K562 (cell line): ENCODE results near the gene FGL2.
"Not testable (repeated sequence)": the region's sequence is repeated elsewhere in the genome, so short reads cannot be mapped to it uniquely, and the experiment has no call there.

ENCODE experiments used
- EGR1 ChIP-seq: fragments of 450-650 bp; conservative IDR thresholded peaks from 2 replicates; pipeline ENCODE4 v1.6.1; 2017; ENCODE audit warnings: mild to moderate bottlenecking
- EZH2 ChIP-seq: IDR thresholded peaks from 2 replicates; pipeline ENCODE4 v1.6.1; 2012; ENCODE audit warnings: low read depth, mild to moderate bottlenecking, inconsistent platforms, low read length, borderline replicate concordance
- JUNB ChIP-seq: fragments of 450-650 bp; formaldehyde crosslinking; conservative IDR thresholded peaks from 2 replicates; pipeline ENCODE4 v1.4.0; 2020; ENCODE audit warnings: mild to moderate bottlenecking
- MIER1 ChIP-seq: fragments of 450-650 bp; IDR thresholded peaks from 2 replicates; pipeline ENCODE4 v1.6.1; 2016; ENCODE audit warnings: antibody characterized with exemption, mild to moderate bottlenecking, low read depth
- POLR2A ChIP-seq: fragments of 450-650 bp; conservative IDR thresholded peaks from 2 replicates; pipeline ENCODE4 v1.6.1; 2016
- POLR2AphosphoS2 ChIP-seq: IDR thresholded peaks from 2 replicates; pipeline ENCODE4 v1.6.1; 2012; ENCODE audit warnings: low read length, improper control_type of control experiment
- SMC3 ChIP-seq: conservative IDR thresholded peaks from 2 replicates; pipeline ENCODE4 v1.6.1; 2011; ENCODE audit warnings: low read depth, low read length, improper control_type of control experiment; ENCODE audit not compliant: insufficient read depth
- SPI1 ChIP-seq: IDR thresholded peaks from 2 replicates; pipeline ENCODE4 v1.6.1; 2011; ENCODE audit warnings: low read depth, low read length, control low read depth, borderline replicate concordance
- ZNF431 ChIP-seq: sonication (generic); formaldehyde crosslinking; IDR thresholded peaks from 2 replicates; pipeline ENCODE4 v1.8.0; 2022; ENCODE audit warnings: mild to moderate bottlenecking, missing genetic modification reagents
- ZNF780A ChIP-seq: fragments of 250-450 bp; sonication (Bioruptor Pico); IDR thresholded peaks from 2 replicates; pipeline ENCODE4 v1.5.0; 2021; ENCODE audit warnings: mild to moderate bottlenecking
- TF ChIP-seq, protein P1 (sequence below), 3 experiments: IDR thresholded peaks in 2 of 3; conservative IDR thresholded peaks in 1 of 3; 2 replicates each; pipeline ENCODE4 v1.5.1; 2011 to 2012; ENCODE audit warnings: low read length in 3 of 3, mild to moderate bottlenecking in 3 of 3, control low read depth in 2 of 3, improper control_type of control experiment in 1 of 3, inconsistent platforms in 1 of 3, low read depth in 1 of 3, mixed read lengths in 1 of 3, moderate library complexity in 1 of 3; ENCODE audit not compliant: insufficient read depth in 2 of 3
- TF ChIP-seq, protein P2 (sequence below): fragments of 450-650 bp; formaldehyde crosslinking; IDR thresholded peaks from 2 replicates; pipeline ENCODE4 v1.4.0; 2022; ENCODE audit warnings: mild to moderate bottlenecking, moderate library complexity
- TF ChIP-seq, protein P3 (sequence below): sonication (generic); formaldehyde crosslinking; IDR thresholded peaks from 2 replicates; pipeline ENCODE4 v1.9.0; 2022; ENCODE audit warnings: mild to moderate bottlenecking, missing genetic modification reagents
- TF ChIP-seq, protein P4 (sequence below): fragments of 150-350 bp; conservative IDR thresholded peaks from 2 replicates; pipeline ENCODE4 v1.6.1; 2014; ENCODE audit warnings: low read length

DNA sequence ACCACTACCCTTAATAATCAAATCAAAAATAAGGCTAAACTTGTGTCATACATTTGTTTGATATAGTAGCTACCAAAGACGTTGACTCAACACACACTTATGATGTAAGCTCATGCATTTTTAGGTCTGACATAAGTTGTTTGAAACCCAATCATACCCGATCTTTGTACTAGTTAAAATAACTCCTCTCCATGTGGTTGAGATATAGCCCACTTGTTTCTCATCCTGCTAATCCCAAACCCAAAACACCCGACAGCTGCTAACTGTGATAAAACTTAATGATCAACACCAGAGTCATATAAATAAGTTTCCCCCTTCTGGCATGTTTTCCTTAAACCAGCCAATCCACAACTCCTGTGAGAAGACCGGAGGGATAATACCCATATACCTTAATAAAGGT, 28.5 kb downstream of the FGL2 start:
- not testable (repeated sequence) for TF ChIP-seq SPI1; JUNB (CRISPR knock-in tag); POLR2A; SMC3; ZNF431 (CRISPR knock-in tag); MIER1; EGR1; EZH2; POLR2AphosphoS2; ZNF780A
- TF ChIP-seq, protein P1, sequence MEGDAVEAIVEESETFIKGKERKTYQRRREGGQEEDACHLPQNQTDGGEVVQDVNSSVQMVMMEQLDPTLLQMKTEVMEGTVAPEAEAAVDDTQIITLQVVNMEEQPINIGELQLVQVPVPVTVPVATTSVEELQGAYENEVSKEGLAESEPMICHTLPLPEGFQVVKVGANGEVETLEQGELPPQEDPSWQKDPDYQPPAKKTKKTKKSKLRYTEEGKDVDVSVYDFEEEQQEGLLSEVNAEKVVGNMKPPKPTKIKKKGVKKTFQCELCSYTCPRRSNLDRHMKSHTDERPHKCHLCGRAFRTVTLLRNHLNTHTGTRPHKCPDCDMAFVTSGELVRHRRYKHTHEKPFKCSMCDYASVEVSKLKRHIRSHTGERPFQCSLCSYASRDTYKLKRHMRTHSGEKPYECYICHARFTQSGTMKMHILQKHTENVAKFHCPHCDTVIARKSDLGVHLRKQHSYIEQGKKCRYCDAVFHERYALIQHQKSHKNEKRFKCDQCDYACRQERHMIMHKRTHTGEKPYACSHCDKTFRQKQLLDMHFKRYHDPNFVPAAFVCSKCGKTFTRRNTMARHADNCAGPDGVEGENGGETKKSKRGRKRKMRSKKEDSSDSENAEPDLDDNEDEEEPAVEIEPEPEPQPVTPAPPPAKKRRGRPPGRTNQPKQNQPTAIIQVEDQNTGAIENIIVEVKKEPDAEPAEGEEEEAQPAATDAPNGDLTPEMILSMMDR (IDR thresholded peaks at IDR 0.05 in 2 of 3, conservative IDR thresholded peaks at IDR 0.05 in 1 of 3; ENCODE audit: insufficient read depth in 2 of 3, low read depth in 1 of 3, low read length in 3 of 3): not testable (repeated sequence)
- TF ChIP-seq, protein P2, sequence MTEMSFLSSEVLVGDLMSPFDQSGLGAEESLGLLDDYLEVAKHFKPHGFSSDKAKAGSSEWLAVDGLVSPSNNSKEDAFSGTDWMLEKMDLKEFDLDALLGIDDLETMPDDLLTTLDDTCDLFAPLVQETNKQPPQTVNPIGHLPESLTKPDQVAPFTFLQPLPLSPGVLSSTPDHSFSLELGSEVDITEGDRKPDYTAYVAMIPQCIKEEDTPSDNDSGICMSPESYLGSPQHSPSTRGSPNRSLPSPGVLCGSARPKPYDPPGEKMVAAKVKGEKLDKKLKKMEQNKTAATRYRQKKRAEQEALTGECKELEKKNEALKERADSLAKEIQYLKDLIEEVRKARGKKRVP (CRISPR knock-in tag): not testable (repeated sequence)
- TF ChIP-seq, protein P3, sequence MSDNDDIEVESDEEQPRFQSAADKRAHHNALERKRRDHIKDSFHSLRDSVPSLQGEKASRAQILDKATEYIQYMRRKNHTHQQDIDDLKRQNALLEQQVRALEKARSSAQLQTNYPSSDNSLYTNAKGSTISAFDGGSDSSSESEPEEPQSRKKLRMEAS (CRISPR knock-in tag): not testable (repeated sequence)
- TF ChIP-seq, protein P4, sequence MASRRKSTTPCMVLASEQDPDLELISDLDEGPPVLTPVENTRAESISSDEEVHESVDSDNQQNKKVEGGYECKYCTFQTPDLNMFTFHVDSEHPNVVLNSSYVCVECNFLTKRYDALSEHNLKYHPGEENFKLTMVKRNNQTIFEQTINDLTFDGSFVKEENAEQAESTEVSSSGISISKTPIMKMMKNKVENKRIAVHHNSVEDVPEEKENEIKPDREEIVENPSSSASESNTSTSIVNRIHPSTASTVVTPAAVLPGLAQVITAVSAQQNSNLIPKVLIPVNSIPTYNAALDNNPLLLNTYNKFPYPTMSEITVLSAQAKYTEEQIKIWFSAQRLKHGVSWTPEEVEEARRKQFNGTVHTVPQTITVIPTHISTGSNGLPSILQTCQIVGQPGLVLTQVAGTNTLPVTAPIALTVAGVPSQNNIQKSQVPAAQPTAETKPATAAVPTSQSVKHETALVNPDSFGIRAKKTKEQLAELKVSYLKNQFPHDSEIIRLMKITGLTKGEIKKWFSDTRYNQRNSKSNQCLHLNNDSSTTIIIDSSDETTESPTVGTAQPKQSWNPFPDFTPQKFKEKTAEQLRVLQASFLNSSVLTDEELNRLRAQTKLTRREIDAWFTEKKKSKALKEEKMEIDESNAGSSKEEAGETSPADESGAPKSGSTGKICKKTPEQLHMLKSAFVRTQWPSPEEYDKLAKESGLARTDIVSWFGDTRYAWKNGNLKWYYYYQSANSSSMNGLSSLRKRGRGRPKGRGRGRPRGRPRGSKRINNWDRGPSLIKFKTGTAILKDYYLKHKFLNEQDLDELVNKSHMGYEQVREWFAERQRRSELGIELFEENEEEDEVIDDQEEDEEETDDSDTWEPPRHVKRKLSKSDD: not testable (repeated sequence)
